ENCODE measurements around the gene CCNL2.
"Not testable (repeated sequence)": the region's sequence is repeated elsewhere in the genome, so short reads cannot be mapped to it uniquely, and the experiment has no call there.

The CCNL2 gene

GRCh38 chr1:1432274-1432950 lies 33.3 kb upstream of the CCNL2 start:
- peak; percentile 86 for DNase-seq

- DNase-seq: peak; percentile 65
These were observed 32.7 kb upstream of the CCNL2 start for GRCh38 chr1:1431845-1432273.

GRCh38 chr1:1430992-1431844 lies 32.1 kb upstream of the CCNL2 start:
- DNase-seq: no peak

- DNase-seq: peak; percentile 92
These were observed 31.2 kb upstream of the CCNL2 start for GRCh38 chr1:1430114-1430982.

GRCh38 chr1:1429671-1430073 lies 30.5 kb upstream of the CCNL2 start:
- peak; percentile 51 for DNase-seq

GRCh38 chr1:1428967-1429366 lies 29.8 kb upstream of the CCNL2 start:
- DNase-seq: not testable (repeated sequence)

GRCh38 chr1:1428174-1428573 lies 29.0 kb upstream of the CCNL2 start:
- peak; percentile 19 for DNase-seq

GRCh38 chr1:1427820-1428148 lies 28.6 kb upstream of the CCNL2 start:
- peak; percentile 50 for DNase-seq

GRCh38 chr1:1427106-1427819 lies 28.1 kb upstream of the CCNL2 start:
- peak; percentile 63 for DNase-seq

GRCh38 chr1:1426496-1427105 lies 27.5 kb upstream of the CCNL2 start:
- DNase-seq: peak; percentile 18

- DNase-seq: peak; percentile 24
These were observed 26.8 kb upstream of the CCNL2 start for GRCh38 chr1:1425753-1426495.

GRCh38 chr1:1425426-1425752 lies 26.3 kb upstream of the CCNL2 start:
- DNase-seq: no peak

- no peak for DNase-seq
These were observed 25.6 kb upstream of the CCNL2 start for GRCh38 chr1:1424707-1425106.

GRCh38 chr1:1423245-1423597 lies 24.1 kb upstream of the CCNL2 start:
- no peak for DNase-seq

GRCh38 chr1:1422465-1423244 lies 23.5 kb upstream of the CCNL2 start:
- DNase-seq: peak; percentile 24

- DNase-seq: no peak
These were observed 22.9 kb upstream of the CCNL2 start for GRCh38 chr1:1421907-1422464.

GRCh38 chr1:1421147-1421906 lies 22.2 kb upstream of the CCNL2 start, which contains the start of gene ANKRD65:
Gene ANKRD65 (minus strand): TSS chr1:1421276. CDS start chr1:1421005, 271 bp downstream.
- DNase-seq: peak; percentile 41

- DNase-seq: peak; percentile 17
These were observed 21.6 kb upstream of the CCNL2 start for GRCh38 chr1:1420654-1421141.

All from right hindlimb (tissue), 1 donor.